Prostate gland (tissue), 2 donors: ENCODE data around the gene TRAPPC14.

Source experiments
- CTCF ChIP-seq, 4 experiments: fragments of 200-600 bp in 2 of 4; fragments of 450-650 bp in 2 of 4; sonication (generic) in 2 of 4; IDR thresholded peaks; 1 replicate in 3 of 4; 2 replicates in 1 of 4; pipeline ENCODE4 v1.5.1; 2016 to 2019; ENCODE audit warnings: antibody characterized with exemption in 4 of 4, mild to moderate bottlenecking in 2 of 4, moderate library complexity in 2 of 4
- POLR2A ChIP-seq: fragments of 450-650 bp; IDR thresholded peaks from one replicate; pipeline ENCODE4 v1.6.1; 2016; ENCODE audit warnings: antibody characterized with exemption, mild to moderate bottlenecking
- POLR2AphosphoS5 ChIP-seq: sonication (generic); formaldehyde crosslinking; IDR thresholded peaks from one replicate; pipeline ENCODE4 v1.6.1; 2017; ENCODE audit warnings: antibody characterized with exemption

DNA sequence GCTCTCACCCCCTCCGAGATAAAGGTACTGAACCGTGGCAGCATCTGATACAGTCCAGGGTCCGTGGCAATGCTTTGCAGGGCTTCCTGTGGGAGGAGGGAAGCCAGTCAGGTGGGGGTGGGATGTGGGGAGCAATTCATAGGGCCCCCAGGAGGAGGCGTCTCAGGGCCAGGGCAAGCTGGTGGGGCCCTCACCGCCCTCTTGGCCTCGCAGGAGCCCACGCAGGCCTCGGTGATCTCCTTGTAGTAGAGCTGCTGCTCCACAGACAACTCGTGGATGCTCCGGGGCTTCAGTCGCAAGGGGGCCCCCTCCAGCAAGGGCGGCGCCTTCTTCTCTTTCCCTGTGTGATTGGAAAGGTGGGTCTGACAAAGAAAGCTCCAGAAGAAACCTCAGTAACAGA is 46.6 kb downstream of the TRAPPC14 start:
- TF ChIP-seq CTCF (IDR thresholded peaks at IDR 0.05) (no peak), POLR2AphosphoS5 (no peak), POLR2A (no peak)
